ACC112 (cell line): ENCODE measurements around the gene FAM219A.

Experiments used
- H2AFZ ChIP-seq: fragments of 200-600 bp; sonication (generic); one replicate; pipeline ENCODE4 v1.6.0; 2017; ENCODE audit warnings: antibody characterized with exemption, low read length; ENCODE audit not compliant: unreplicated experiment
- H3K27ac ChIP-seq: fragments of 200-600 bp; sonication (generic); 2 replicates; pipeline ENCODE4 v1.5.1; 2014; ENCODE audit warnings: low read depth, mild to moderate bottlenecking, antibody characterized with exemption, low read length, moderate library complexity
- H3K27me3 ChIP-seq: fragments of 200-600 bp; sonication (generic); 2 replicates; pipeline ENCODE4 v1.6.1; 2014; ENCODE audit warnings: mild to moderate bottlenecking, antibody characterized with exemption, low read length, moderate library complexity, mixed read lengths; ENCODE audit not compliant: insufficient read depth
- H3K36me3 ChIP-seq: fragments of 200-600 bp; sonication (generic); 2 replicates; pipeline ENCODE4 v1.6.1; 2016; ENCODE audit warnings: mild to moderate bottlenecking, antibody characterized with exemption, low read length, moderate library complexity, mixed read lengths; ENCODE audit not compliant: insufficient read depth
- H3K4me1 ChIP-seq: fragments of 200-600 bp; sonication (generic); one replicate; pipeline ENCODE4 v1.6.1; 2016; ENCODE audit warnings: low read length, mixed read lengths; ENCODE audit not compliant: insufficient read depth, unreplicated experiment, control insufficient read depth
- H3K4me3 ChIP-seq: fragments of 200-600 bp; sonication (generic); 2 replicates; pipeline ENCODE4 v1.5.1; 2014; ENCODE audit warnings: mild to moderate bottlenecking, low read depth, low read length
- H3K79me2 ChIP-seq: fragments of 200-600 bp; sonication (generic); one replicate; pipeline ENCODE4 v1.6.0; 2016; ENCODE audit warnings: low read length; ENCODE audit not compliant: control insufficient read depth, unreplicated experiment, insufficient read depth

Gene FAM219A

GRCh38 chr9:34458013-34458958 is at the start of gene FAM219A, which contains the start of gene DNAI1:
Gene FAM219A, minus strand, starts transcription at chr9:34458570. Its CDS starts 307 bp downstream, at chr9:34458263.
Gene DNAI1, plus strand, starts transcription at chr9:34458805. Its CDS starts 201 bp downstream, at chr9:34459006.
- no peaks in the 10 kb centered on the region for H3K27me3 ChIP-seq
- H3K4me3 ChIP-seq, result peak within 1 kb of the TSS; percentile 99
- no peaks in the 10 kb centered on the region for H3K36me3 ChIP-seq
- peak within 1 kb of the TSS; percentile 73 for H2AFZ ChIP-seq
- H3K27ac ChIP-seq, result peak within 1 kb of the TSS; percentile 51; the same call in 1 of the 2 replicates
- peaks cover 35% of the 10 kb centered on the region for H3K79me2 ChIP-seq
- peaks cover 40% of the 10 kb centered on the region for H3K4me1 ChIP-seq

- Histone ChIP-seq H3K4me3 (no peak overlapping the region), H3K27me3 (peaks cover 29% of the 10 kb centered on the region), H3K36me3 (no peaks in the 10 kb centered on the region), H3K79me2 (no peaks in the 10 kb centered on the region), H2AFZ (no peak overlapping the region), H3K4me1 (no peaks in the 10 kb centered on the region), H3K27ac (no peak overlapping the region)
These were observed 49.6 kb upstream of the FAM219A start for GRCh38 chr9:34507966-34508365.

- no peak overlapping the region for H2AFZ ChIP-seq
- H3K27me3 ChIP-seq, result peaks cover 29% of the 10 kb centered on the region
- H3K4me3 ChIP-seq, result no peak overlapping the region
- no peaks in the 10 kb centered on the region for H3K79me2 ChIP-seq
- no peaks in the 10 kb centered on the region for H3K36me3 ChIP-seq
- no peaks in the 10 kb centered on the region for H3K4me1 ChIP-seq
- H3K27ac ChIP-seq, result no peak overlapping the region
These were observed 49.2 kb upstream of the FAM219A start for GRCh38 chr9:34507556-34507955.

- Histone ChIP-seq H3K36me3 (no peaks in the 10 kb centered on the region), H3K4me1 (no peaks in the 10 kb centered on the region), H3K79me2 (no peaks in the 10 kb centered on the region), H3K27me3 (peaks cover 29% of the 10 kb centered on the region), H3K27ac (no peak overlapping the region), H2AFZ (no peak overlapping the region), H3K4me3 (no peak overlapping the region)
These were observed 48.3 kb upstream of the FAM219A start for GRCh38 chr9:34506623-34507022.

- peaks cover 29% of the 10 kb centered on the region for H3K27me3 ChIP-seq
- H3K4me3 ChIP-seq, result no peak overlapping the region
- no peak overlapping the region for H3K27ac ChIP-seq
- H2AFZ ChIP-seq, result no peak overlapping the region
- H3K36me3 ChIP-seq, result no peaks in the 10 kb centered on the region
- no peaks in the 10 kb centered on the region for H3K79me2 ChIP-seq
- H3K4me1 ChIP-seq, result no peaks in the 10 kb centered on the region
These were observed 47.2 kb upstream of the FAM219A start for GRCh38 chr9:34505370-34506120.

- H3K27ac ChIP-seq, result no peak overlapping the region
- H3K27me3 ChIP-seq, result peaks cover 37% of the 10 kb centered on the region
- H3K36me3 ChIP-seq, result no peaks in the 10 kb centered on the region
- no peak overlapping the region for H2AFZ ChIP-seq
- H3K4me1 ChIP-seq, result no peaks in the 10 kb centered on the region
- no peak overlapping the region for H3K4me3 ChIP-seq
- no peaks in the 10 kb centered on the region for H3K79me2 ChIP-seq
These were observed 45.0 kb upstream of the FAM219A start for GRCh38 chr9:34503406-34503805.

GRCh38 chr9:34502891-34503290 is 44.5 kb upstream of the FAM219A start:
- H3K4me1 ChIP-seq, result no peaks in the 10 kb centered on the region
- no peaks in the 10 kb centered on the region for H3K79me2 ChIP-seq
- H3K27ac ChIP-seq, result no peak overlapping the region
- H3K4me3 ChIP-seq, result no peak overlapping the region
- no peak overlapping the region for H2AFZ ChIP-seq
- H3K36me3 ChIP-seq, result no peaks in the 10 kb centered on the region
- H3K27me3 ChIP-seq, result peaks cover 39% of the 10 kb centered on the region

GRCh38 chr9:34502471-34502870 is 44.1 kb upstream of the FAM219A start:
- peaks cover 42% of the 10 kb centered on the region for H3K27me3 ChIP-seq
- H3K4me3 ChIP-seq, result no peak overlapping the region
- no peaks in the 10 kb centered on the region for H3K36me3 ChIP-seq
- no peaks in the 10 kb centered on the region for H3K4me1 ChIP-seq
- no peak overlapping the region for H2AFZ ChIP-seq
- no peaks in the 10 kb centered on the region for H3K79me2 ChIP-seq
- no peak overlapping the region for H3K27ac ChIP-seq

- no peak overlapping the region for H3K27ac ChIP-seq
- no peaks in the 10 kb centered on the region for H3K79me2 ChIP-seq
- H3K27me3 ChIP-seq, result peaks cover 44% of the 10 kb centered on the region
- H3K4me3 ChIP-seq, result no peak overlapping the region
- H2AFZ ChIP-seq, result no peak overlapping the region
- H3K36me3 ChIP-seq, result no peaks in the 10 kb centered on the region
- no peaks in the 10 kb centered on the region for H3K4me1 ChIP-seq
These were observed 43.6 kb upstream of the FAM219A start for GRCh38 chr9:34501889-34502425.

- H3K27me3 ChIP-seq, result peaks cover 42% of the 10 kb centered on the region
- H2AFZ ChIP-seq, result no peak overlapping the region
- H3K4me3 ChIP-seq, result no peak overlapping the region
- H3K79me2 ChIP-seq, result no peaks in the 10 kb centered on the region
- no peaks in the 10 kb centered on the region for H3K36me3 ChIP-seq
- H3K27ac ChIP-seq, result no peak overlapping the region
- H3K4me1 ChIP-seq, result no peaks in the 10 kb centered on the region
These were observed 43.0 kb upstream of the FAM219A start for GRCh38 chr9:34501372-34501771.
